Iris pigment epithelial cell (primary cell): ENCODE data around the gene BAHCC1.

Source experiments
- DNase-seq: peaks from one replicate; pipeline ENCODE4 v3.0.0-alpha.2; 2011; ENCODE audit warnings: low read depth

Gene BAHCC1

GRCh38 chr17:81427173-81428120 lies 32.2 kb downstream of the BAHCC1 start:
- no peak for DNase-seq

- DNase-seq = no peak
Observed at GRCh38 chr17:81428121-81428515, 32.9 kb downstream of the BAHCC1 start.

- DNase-seq = no peak
Observed at GRCh38 chr17:81428516-81428915, 33.3 kb downstream of the BAHCC1 start.

- DNase-seq = peak; percentile 64
Observed at GRCh38 chr17:81428948-81429774, 33.9 kb downstream of the BAHCC1 start.

GRCh38 chr17:81429821-81430551 lies 34.7 kb downstream of the BAHCC1 start:
- no peak for DNase-seq

GRCh38 chr17:81431545-81432482 lies 36.6 kb downstream of the BAHCC1 start:
- DNase-seq = no peak

- DNase-seq = no peak
Observed at GRCh38 chr17:81432941-81433340, 37.7 kb downstream of the BAHCC1 start.

- DNase-seq = no peak
Observed at GRCh38 chr17:81433656-81434055, 38.4 kb downstream of the BAHCC1 start.

- no peak for DNase-seq
Observed at GRCh38 chr17:81434072-81434471, 38.8 kb downstream of the BAHCC1 start.

GRCh38 chr17:81434681-81435417 lies 39.6 kb downstream of the BAHCC1 start:
- no peak for DNase-seq

GRCh38 chr17:81435652-81436293 lies 40.5 kb downstream of the BAHCC1 start:
- no peak for DNase-seq

GRCh38 chr17:81436294-81436849 lies 41.1 kb downstream of the BAHCC1 start:
- no peak for DNase-seq

- no peak for DNase-seq
Observed at GRCh38 chr17:81437191-81437651, 42.0 kb downstream of the BAHCC1 start.

GRCh38 chr17:81438007-81438659 lies 42.9 kb downstream of the BAHCC1 start:
- no peak for DNase-seq

- DNase-seq = no peak
Observed at GRCh38 chr17:81438688-81439087, 43.4 kb downstream of the BAHCC1 start.

- no peak for DNase-seq
Observed at GRCh38 chr17:81440051-81440471, 44.8 kb downstream of the BAHCC1 start.

GRCh38 chr17:81440511-81441244 lies 45.4 kb downstream of the BAHCC1 start:
- no peak for DNase-seq

- no peak for DNase-seq
Observed at GRCh38 chr17:81442791-81443190, 47.5 kb downstream of the BAHCC1 start.
